Subcutaneous adipose tissue (tissue), 4 donors: ENCODE measurements around the gene CAGE1. TPM values are rescaled to one million over a fixed set of nuclear protein-coding genes. Genes with fewer than 3 reads are reported as not detected.

Experiments used
- total RNA-seq, 4 donors: library from RNA; depleted of rRNA; stranded (reverse); fragments of >200 nt; gene quantifications; one replicate each; pipeline ENCODE4 v1.1.0, GENCODE V29; 2016
- TF ChIP-seq, protein P1 (sequence below): fragments of 450-650 bp; IDR thresholded peaks from one replicate; pipeline ENCODE4 v1.5.1; 2016; ENCODE audit warnings: low read depth, mild to moderate bottlenecking, control low read depth, antibody characterized with exemption, moderate library complexity

The CAGE1 gene
- total RNA-seq, 4 donors from 2014 or later, result not detected

DNA sequence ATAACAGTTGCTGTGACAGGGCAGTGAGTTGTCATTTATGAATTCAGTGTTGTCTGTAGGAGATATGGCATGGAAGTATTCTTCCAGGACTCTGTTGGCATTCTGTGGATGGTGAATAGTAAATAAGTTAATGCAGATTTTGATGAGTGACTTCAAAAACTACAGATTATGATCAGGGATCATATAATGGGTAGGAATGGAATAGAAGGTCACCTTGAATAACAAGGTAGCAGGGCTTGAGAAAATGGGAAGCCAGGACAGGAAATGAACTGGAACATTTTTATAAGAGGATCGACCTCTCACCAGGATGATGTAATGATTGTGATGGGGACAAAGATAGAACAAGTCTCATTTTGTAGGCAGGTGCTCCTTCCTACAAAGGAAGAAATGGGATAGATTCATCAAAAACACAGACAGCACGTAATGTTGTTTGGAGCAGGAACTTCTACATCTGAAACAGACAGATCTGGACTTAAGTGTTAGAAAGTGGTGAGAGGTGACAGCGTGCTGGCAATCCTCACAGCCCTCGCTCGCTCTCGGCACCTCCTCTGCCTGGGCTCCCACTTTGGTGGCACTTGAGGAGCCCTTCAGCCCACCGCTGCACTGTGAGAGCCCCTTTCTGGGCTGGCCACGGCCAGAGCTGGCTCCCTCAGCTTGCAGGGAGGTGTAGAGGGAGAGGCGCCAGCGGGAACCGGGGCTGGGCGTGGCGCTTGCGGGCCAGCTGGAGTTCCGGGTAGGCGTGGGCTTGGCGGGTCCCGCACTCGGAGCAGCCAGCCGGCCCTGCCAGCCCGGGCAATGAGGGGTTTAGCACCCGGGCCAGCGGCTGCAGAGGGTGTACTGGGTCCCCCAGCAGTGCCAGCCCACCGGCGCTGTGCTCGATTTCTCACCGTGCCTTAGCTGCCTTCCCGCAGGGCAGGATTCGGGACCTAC is 45.7 kb downstream of the CAGE1 start:
- TF ChIP-seq, protein P1, sequence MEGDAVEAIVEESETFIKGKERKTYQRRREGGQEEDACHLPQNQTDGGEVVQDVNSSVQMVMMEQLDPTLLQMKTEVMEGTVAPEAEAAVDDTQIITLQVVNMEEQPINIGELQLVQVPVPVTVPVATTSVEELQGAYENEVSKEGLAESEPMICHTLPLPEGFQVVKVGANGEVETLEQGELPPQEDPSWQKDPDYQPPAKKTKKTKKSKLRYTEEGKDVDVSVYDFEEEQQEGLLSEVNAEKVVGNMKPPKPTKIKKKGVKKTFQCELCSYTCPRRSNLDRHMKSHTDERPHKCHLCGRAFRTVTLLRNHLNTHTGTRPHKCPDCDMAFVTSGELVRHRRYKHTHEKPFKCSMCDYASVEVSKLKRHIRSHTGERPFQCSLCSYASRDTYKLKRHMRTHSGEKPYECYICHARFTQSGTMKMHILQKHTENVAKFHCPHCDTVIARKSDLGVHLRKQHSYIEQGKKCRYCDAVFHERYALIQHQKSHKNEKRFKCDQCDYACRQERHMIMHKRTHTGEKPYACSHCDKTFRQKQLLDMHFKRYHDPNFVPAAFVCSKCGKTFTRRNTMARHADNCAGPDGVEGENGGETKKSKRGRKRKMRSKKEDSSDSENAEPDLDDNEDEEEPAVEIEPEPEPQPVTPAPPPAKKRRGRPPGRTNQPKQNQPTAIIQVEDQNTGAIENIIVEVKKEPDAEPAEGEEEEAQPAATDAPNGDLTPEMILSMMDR, result no peak

DNA sequence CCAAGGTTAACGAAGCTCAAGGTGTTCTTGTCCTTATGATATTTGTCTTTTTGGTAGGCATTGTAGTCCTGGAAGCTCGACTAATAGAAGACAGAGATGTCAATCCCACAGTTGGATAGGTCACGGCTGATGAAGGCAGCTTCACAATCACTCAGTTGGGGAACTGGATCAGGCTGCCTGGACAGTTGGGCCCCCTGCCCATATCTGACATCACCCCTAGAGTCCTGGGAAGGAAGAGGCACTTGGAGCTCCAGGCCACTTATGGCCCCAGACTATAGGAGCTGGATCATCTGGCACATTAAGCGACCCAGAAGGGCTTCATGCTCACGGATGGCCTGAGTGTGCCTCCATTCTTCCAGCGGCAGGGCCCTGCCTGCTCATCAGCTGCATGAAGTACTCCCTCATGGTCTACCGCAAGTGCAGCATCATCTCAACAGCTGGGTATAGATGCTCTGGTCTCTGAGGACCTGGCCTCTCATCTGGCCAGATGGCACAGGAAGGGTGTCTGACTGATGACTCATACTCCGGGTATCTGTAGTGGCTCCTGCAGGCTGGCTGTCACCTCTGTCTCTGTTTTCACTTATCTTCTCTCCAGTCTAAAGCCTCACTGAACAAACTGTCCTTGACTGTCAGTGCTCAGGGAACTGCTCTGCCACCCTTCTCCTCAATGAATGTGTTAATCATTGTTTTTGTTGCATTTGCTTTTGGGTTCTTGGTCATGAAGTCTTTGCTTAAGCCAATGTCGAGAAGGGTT is 47.4 kb downstream of the CAGE1 start:
- TF ChIP-seq, protein P1, result no peak

- TF ChIP-seq, protein P1, result no peak
Measured at GRCh38 chr6:7341271-7341670, 48.3 kb downstream of the CAGE1 start.

- TF ChIP-seq, protein P1, result no peak
Measured at GRCh38 chr6:7338031-7338430, 51.5 kb downstream of the CAGE1 start.

DNA sequence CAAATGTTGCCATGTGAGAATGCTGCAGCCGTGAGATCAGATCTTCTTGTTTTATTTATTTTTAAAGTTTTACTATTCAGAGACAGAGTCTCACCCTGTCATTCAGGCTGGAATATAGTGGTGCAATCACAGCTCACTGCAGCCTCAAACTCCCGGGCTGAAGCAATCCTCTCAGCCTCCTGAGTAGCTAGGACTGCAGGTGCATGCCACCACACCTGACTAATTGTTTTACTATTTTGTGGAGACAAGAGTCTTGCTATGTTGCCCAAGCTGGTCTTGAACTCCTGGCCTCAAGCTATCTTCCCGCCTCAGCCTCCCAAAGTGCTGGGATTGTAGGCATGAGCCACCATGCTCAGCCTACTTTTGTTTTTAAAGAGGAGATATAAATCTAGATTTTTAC is 54.0 kb downstream of the CAGE1 start:
- TF ChIP-seq, protein P1, result no peak

DNA sequence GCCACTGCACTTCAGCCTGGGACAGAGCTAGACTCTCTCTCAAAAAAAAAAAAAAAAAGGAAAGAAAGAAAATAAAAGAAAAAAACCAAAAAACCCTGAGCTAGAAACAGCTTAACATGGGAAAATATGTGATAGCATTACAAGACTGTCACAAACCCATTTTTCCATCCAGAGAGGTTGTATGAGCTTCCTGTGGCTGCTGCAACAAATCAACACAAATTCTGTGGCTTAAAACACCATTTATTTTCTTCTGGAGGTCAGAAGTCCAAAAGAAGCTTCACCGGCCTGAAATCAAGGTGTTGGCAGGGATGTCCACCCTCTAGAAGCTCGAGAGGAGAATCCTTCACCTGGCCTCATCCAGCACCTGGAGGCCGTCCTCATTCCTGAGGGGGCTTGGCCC is 54.9 kb downstream of the CAGE1 start:
- TF ChIP-seq, protein P1, result no peak

DNA sequence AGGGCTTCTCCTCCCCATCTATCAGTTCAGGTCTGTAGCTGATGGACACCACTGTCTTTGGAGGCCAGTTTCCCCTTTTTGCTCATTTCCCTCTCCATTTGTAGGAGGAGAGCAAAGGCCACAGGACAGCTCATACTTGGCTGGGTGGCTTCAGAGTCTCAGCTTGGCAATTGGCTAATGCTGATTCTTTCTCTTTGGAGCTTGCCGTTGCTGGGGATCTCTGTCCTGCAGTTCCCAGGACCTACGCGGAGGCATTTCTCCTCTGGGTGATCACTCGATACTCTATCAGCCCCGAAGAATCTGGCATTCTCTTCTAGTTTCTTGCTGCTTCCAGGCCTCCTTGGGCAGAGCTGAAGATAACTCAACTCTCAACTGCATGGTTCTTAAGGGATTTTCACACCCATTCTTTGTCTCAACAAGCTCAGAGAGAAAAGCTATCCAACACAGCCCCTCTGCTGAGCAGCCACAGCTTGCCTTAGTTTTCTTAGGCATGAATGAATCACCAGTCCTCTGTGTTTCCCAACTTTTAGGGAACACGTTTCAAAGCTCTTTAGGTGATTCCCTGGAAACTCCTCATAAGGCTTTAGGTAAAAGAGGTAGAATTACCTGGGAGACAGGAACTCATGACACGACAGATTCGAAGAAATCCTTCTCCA is 57.3 kb downstream of the CAGE1 start:
- TF ChIP-seq, protein P1, result no peak
